Upper lobe of left lung (tissue), 6 donors: ENCODE results near the gene WASF1. TPM values are rescaled to one million over a fixed set of nuclear protein-coding genes. Genes with fewer than 3 reads are reported as not detected.

Source experiments
- ATAC-seq, 2 donors: fragments of 200-7000 bp; cut with Tn5 transposase; one replicate each; pipeline ENCODE4 v1.9.1; 2022; ENCODE audit warnings: mild to moderate bottlenecking in 2 of 2, moderate library complexity in 2 of 2; ENCODE audit not compliant: low FRiP score in 2 of 2
- DNase-seq, 2 donors: peaks; one replicate each; pipeline ENCODE4 v3.0.0-alpha.2; 2019 to 2020
- H3K27ac ChIP-seq, 4 donors: fragments of 200-600 bp; sonication (generic); one replicate each; pipeline ENCODE4 v1.5.1; 2016 to 2019
- H3K27me3 ChIP-seq, 4 donors: fragments of 200-600 bp; sonication (generic); one replicate each; pipeline ENCODE4 v1.5.1; 2017 to 2019
- H3K36me3 ChIP-seq, 4 donors: fragments of 200-600 bp; sonication (generic); one replicate each; pipeline ENCODE4 v1.5.1; 2016 to 2019
- H3K4me1 ChIP-seq, 4 donors: fragments of 200-600 bp; sonication (generic); one replicate each; pipeline ENCODE4 v1.5.1; 2018 to 2019
- H3K4me3 ChIP-seq, 4 donors: fragments of 200-600 bp; sonication (generic); one replicate each; pipeline ENCODE4 v1.5.1; 2017 to 2019; ENCODE audit warnings: mild to moderate bottlenecking in 2 of 4, moderate library complexity in 1 of 4
- H3K9me3 ChIP-seq, 4 donors: fragments of 200-600 bp; sonication (generic); one replicate each; pipeline ENCODE4 v1.5.1; 2018 to 2019
- CTCF ChIP-seq, 6 experiments: fragments of 450-650 bp in 4 of 6; fragments of 200-600 bp in 2 of 6; sonication (generic) in 2 of 6; IDR thresholded peaks; one replicate each; pipeline ENCODE4 v1.5.1; 2016 to 2019; ENCODE audit warnings: antibody characterized with exemption in 6 of 6
- EP300 ChIP-seq, 4 donors: sonication (generic); formaldehyde crosslinking; IDR thresholded peaks; one replicate each; pipeline ENCODE4 v1.5.1; 2017; ENCODE audit warnings: antibody characterized with exemption in 4 of 4, control low read depth in 2 of 4
- POLR2A ChIP-seq, 4 donors: fragments of 450-650 bp; IDR thresholded peaks; one replicate each; pipeline ENCODE4 v1.5.1; 2016 to 2017; ENCODE audit warnings: antibody characterized with exemption in 4 of 4, mild to moderate bottlenecking in 2 of 4
- POLR2AphosphoS5 ChIP-seq, 2 donors: sonication (generic); formaldehyde crosslinking; IDR thresholded peaks; one replicate each; pipeline ENCODE4 v1.5.1; 2017; ENCODE audit warnings: antibody characterized with exemption in 2 of 2
- WGBS, 2 donors: methylation state at CpG; one replicate each; pipeline ENCODE4 v1.1.5; 2017 to 2018; 5-methylcytosine and 5-hydroxymethylcytosine counted together
- total RNA-seq, 6 donors: library from RNA; depleted of rRNA in 4 of 6; stranded (reverse); fragments of >200 nt in 4 of 6; gene quantifications; one replicate each; pipeline versions ENCODE4 v1.1.0 to v1.2.1, GENCODE V29; 2016 to 2021
- donor health status: DM: no; HTN: no; CAD: no; lungs with moderate emphysema.
- donor health status: DM: no; HTN: yes; CAD: no; lungs with severe emphysema.

WASF1 gene
- total RNA-seq, 6 donors from 2014 or later = 2.0 to 9.4 (median 4.3) TPM

- no peaks in the 10 kb centered on the region for H3K9me3 ChIP-seq
- no peaks in the 10 kb centered on the region for H3K36me3 ChIP-seq
- H3K4me1 ChIP-seq = no peaks in the 10 kb centered on the region
- DNase-seq = no peak
- H3K4me3 ChIP-seq = no peak overlapping the region
- 81 to 86% methylated on average over 3 of the region's 3 CpGs for WGBS, 2 donors
- no peak overlapping the region for H3K27ac ChIP-seq
- H3K27me3 ChIP-seq = no peaks in the 10 kb centered on the region
- no peak for TF ChIP-seq POLR2A (IDR thresholded peaks at IDR 0.05)
- TF ChIP-seq EP300 (IDR thresholded peaks at IDR 0.05) = no peak
- TF ChIP-seq POLR2AphosphoS5 (IDR thresholded peaks at IDR 0.05) = no peak
- TF ChIP-seq CTCF (IDR thresholded peaks at IDR 0.05) = no peak
- no peak for ATAC-seq
Measured at GRCh38 chr6:110147870-110148269, 31.6 kb downstream of the WASF1 start.

GRCh38 chr6:110140650-110141049 is 38.8 kb downstream of the WASF1 start:
- WGBS, 2 donors = 78 to 89% methylated on average over 2 of the region's 2 CpGs
- no peak for ATAC-seq
- Histone ChIP-seq H3K4me3 (no peak overlapping the region), H3K27ac (no peak overlapping the region), H3K36me3 (no peaks in the 10 kb centered on the region), H3K9me3 (peaks cover 0 to 5% (median 2%) of the 10 kb centered on the region in 4 donors), H3K27me3 (no peaks in the 10 kb centered on the region), H3K4me1 (no peaks in the 10 kb centered on the region)
- DNase-seq = no peak
- TF ChIP-seq EP300 (IDR thresholded peaks at IDR 0.05) (no peak), POLR2AphosphoS5 (IDR thresholded peaks at IDR 0.05) (no peak), CTCF (IDR thresholded peaks at IDR 0.05) (no peak), POLR2A (IDR thresholded peaks at IDR 0.05) (no peak)

- 90 to 98% methylated on average over 6 to 8 of the region's 9 CpGs for WGBS, 2 donors
Measured at GRCh38 chr6:110139052-110139451, 40.4 kb downstream of the WASF1 start.

GRCh38 chr6:110137924-110138887 is 41.3 kb downstream of the WASF1 start:
- no peak overlapping the region for H3K27ac ChIP-seq
- DNase-seq = peak in 1 of 2 donors; percentile 17
- no peaks in the 10 kb centered on the region for H3K4me1 ChIP-seq
- no peak overlapping the region for H3K4me3 ChIP-seq
- TF ChIP-seq EP300 (IDR thresholded peaks at IDR 0.05) (no peak), CTCF (IDR thresholded peaks at IDR 0.05) (no peak), POLR2A (IDR thresholded peaks at IDR 0.05) (no peak), POLR2AphosphoS5 (IDR thresholded peaks at IDR 0.05) (no peak)
- H3K9me3 ChIP-seq = peaks cover 0 to 5% (median 2%) of the 10 kb centered on the region in 4 donors
- H3K27me3 ChIP-seq = no peaks in the 10 kb centered on the region
- WGBS, 2 donors = 96 to 97% methylated on average over 6 to 10 of the region's 10 CpGs
- no peaks in the 10 kb centered on the region for H3K36me3 ChIP-seq
- peak in 1 of 2 donors; percentile 62 for ATAC-seq

More at GRCh38 chr6:110139052-110139451, 40.4 kb downstream of the WASF1 start:
- no peak overlapping the region for H3K4me3 ChIP-seq
- no peaks in the 10 kb centered on the region for H3K36me3 ChIP-seq
- peaks cover 0 to 5% (median 2%) of the 10 kb centered on the region in 4 donors for H3K9me3 ChIP-seq
- no peak overlapping the region for H3K27ac ChIP-seq
- no peaks in the 10 kb centered on the region for H3K27me3 ChIP-seq
- H3K4me1 ChIP-seq = no peaks in the 10 kb centered on the region
- ATAC-seq (peak in 1 of 2 donors; percentile 62), DNase-seq (peak in 1 of 2 donors; percentile 38)
- no peak for TF ChIP-seq POLR2AphosphoS5 (IDR thresholded peaks at IDR 0.05)
- no peak for TF ChIP-seq CTCF (IDR thresholded peaks at IDR 0.05)
- no peak for TF ChIP-seq POLR2A (IDR thresholded peaks at IDR 0.05)
- no peak for TF ChIP-seq EP300 (IDR thresholded peaks at IDR 0.05)
